ENCODE data around the gene GAA. TPM values are rescaled to one million over a fixed set of nuclear protein-coding genes. Genes with fewer than 3 reads are reported as not detected.
A peak's percentile ranks its signal among the peaks of the same experiment; 100 is the strongest.

GAA gene
- total RNA-seq, 2 experiments from 2014 or later = 28.0 to 29.6 TPM

- no peaks in the 10 kb centered on the region for H3K36me3 Mint-ChIP-seq
- no peaks in the 10 kb centered on the region for H3K9me3 Mint-ChIP-seq
- no peak overlapping the region for H3K4me3 Mint-ChIP-seq
- ChIA-PET CTCF (no interaction called here), POLR2A (no interaction called here)
- intact Hi-C loops (cut with micrococcal nuclease) = no loop called here
- no peak for DNase-seq
- no peaks in the 10 kb centered on the region for H3K27me3 Mint-ChIP-seq
- H3K4me1 Mint-ChIP-seq (ENCODE audit: low read depth) = no peaks in the 10 kb centered on the region
- H3K27ac Mint-ChIP-seq = no peak overlapping the region
Measured at GRCh38 chr17:80068301-80069222, 32.8 kb upstream of the GAA start.

DNA sequence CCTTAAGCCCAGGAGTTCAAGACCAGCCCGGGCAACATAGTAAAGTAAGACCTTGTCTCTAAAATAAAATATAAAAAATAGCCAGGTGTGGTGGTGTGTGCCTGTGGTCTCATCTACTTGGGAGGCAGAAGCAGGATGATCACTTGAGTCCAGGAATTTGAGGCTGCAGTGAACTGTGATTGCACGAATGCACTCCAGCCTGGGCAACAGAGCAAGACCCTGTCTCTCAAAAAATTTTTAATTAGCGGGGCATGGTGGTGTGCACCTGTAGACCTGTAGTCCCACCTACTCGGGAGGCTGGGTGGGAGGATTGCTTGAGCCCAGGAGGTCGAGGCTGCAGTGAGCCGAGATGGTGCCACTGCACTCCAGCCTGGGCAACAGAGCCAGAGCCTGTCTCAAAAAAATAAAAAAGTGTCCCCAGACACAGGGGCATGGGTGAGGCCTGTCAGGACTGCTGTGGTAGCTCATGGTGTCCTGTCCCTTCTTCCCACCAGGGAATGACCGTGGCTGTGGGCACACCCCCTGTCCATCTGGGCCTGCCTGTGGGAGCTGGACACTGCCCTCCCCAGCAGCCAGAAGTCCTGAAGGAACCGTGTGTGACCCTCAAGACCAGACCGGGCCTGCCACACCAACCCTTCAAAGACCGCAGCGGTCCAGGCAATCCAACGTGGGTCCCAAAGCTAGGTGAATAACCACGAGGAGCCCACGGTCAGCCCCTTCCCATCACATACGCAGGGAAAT is 30.8 kb upstream of the GAA start:
- intact Hi-C loops (cut with micrococcal nuclease) = no loop called here
- ChIA-PET POLR2A (no interaction called here), CTCF (no interaction called here)
- Mint-ChIP-seq H3K27ac (no peak overlapping the region), H3K27me3 (no peaks in the 10 kb centered on the region), H3K9me3 (no peaks in the 10 kb centered on the region), H3K36me3 (no peaks in the 10 kb centered on the region), H3K4me1 (ENCODE audit: low read depth) (no peaks in the 10 kb centered on the region), H3K4me3 (no peak overlapping the region)
- no peak for DNase-seq

- no peaks in the 10 kb centered on the region for H3K4me1 Mint-ChIP-seq (ENCODE audit: low read depth)
- no peaks in the 10 kb centered on the region for H3K9me3 Mint-ChIP-seq
- intact Hi-C loops (cut with micrococcal nuclease) = no loop called here
- ChIA-PET POLR2A (no interaction called here), CTCF (no interaction called here)
- H3K27ac Mint-ChIP-seq = no peak overlapping the region
- no peak overlapping the region for H3K4me3 Mint-ChIP-seq
- DNase-seq = no peak
- no peaks in the 10 kb centered on the region for H3K36me3 Mint-ChIP-seq
- no peaks in the 10 kb centered on the region for H3K27me3 Mint-ChIP-seq
Measured at GRCh38 chr17:80071116-80071841, 30.1 kb upstream of the GAA start.

DNA sequence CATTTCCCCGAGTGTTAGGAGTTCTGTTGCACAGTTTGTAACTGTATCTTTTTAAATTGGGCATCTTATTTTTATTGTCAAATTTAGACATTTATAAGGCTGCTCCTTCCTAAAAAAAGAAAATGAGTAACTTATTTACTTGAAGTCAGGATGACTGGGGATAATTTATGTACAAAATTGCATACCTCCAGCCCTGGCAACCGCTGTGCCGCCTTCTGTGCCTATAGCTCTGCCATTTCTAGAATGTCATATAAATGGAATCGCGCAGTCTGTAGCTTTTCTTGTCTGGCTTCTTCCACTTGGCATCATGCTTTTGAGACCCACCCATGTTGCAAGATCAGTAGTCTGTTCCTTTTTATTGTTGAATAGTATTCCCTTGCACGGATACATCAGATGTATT is 29.0 kb upstream of the GAA start:
- H3K27ac Mint-ChIP-seq = no peak overlapping the region
- intact Hi-C loops (cut with micrococcal nuclease) = no loop called here
- POLR2A ChIA-PET = no interaction called here
- H3K4me3 Mint-ChIP-seq = no peak overlapping the region
- H3K4me1 Mint-ChIP-seq (ENCODE audit: low read depth) = no peaks in the 10 kb centered on the region
- H3K9me3 Mint-ChIP-seq = no peaks in the 10 kb centered on the region
- peaks cover under 1% of the 10 kb centered on the region for H3K27me3 Mint-ChIP-seq
- CTCF ChIA-PET = interaction anchor here (1.5 kb wide), 1 partner anchor 64 kb away, joined by 4 read pairs; no protein-coding TSS in a partner anchor
- H3K36me3 Mint-ChIP-seq = no peaks in the 10 kb centered on the region
- DNase-seq = no peak

GRCh38 chr17:80080081-80080480 is 21.3 kb upstream of the GAA start:
- Mint-ChIP-seq H3K27me3 (peaks cover 7% of the 10 kb centered on the region), H3K36me3 (no peaks in the 10 kb centered on the region), H3K27ac (no peak overlapping the region), H3K4me3 (no peak overlapping the region), H3K4me1 (ENCODE audit: low read depth) (no peaks in the 10 kb centered on the region), H3K9me3 (no peaks in the 10 kb centered on the region)
- ChIA-PET POLR2A (interaction anchor here (0.7 kb wide), 1 partner anchor 59 kb away, joined by 3 read pairs; no protein-coding TSS in a partner anchor), CTCF (no interaction called here)
- intact Hi-C loops (cut with micrococcal nuclease) = no loop called here
- no peak for DNase-seq

DNA sequence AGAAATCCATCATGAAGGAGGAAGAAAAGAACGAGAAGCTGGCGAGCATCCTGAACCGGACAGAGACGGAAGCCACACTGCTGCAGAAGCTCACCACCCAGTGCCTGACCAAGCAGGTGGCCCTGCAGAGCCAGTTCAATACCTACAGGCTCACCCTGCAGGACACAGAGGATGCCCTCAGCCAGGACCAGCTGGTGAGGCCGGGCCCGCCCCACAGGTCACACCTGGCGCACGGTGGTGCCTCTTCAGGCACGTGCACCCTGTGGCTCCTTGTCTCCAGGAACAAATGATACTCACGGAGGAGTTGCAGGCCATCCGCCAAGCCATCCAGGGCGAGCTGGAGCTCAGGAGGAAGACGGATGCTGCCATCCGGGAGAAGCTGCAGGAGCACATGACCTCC is 19.8 kb upstream of the GAA start:
- no peak overlapping the region for H3K4me3 Mint-ChIP-seq
- intact Hi-C loops (cut with micrococcal nuclease) = no loop called here
- CTCF ChIA-PET = interaction anchor here (0.8 to 2.7 kb wide), 6 partner anchors 10 to 73 kb away, joined by 3 to 18 read pairs (median 5); partner anchors contain the start of gene GAA
- no peaks in the 10 kb centered on the region for H3K4me1 Mint-ChIP-seq (ENCODE audit: low read depth)
- no peak for DNase-seq
- no peaks in the 10 kb centered on the region for H3K9me3 Mint-ChIP-seq
- peaks cover 7% of the 10 kb centered on the region for H3K27me3 Mint-ChIP-seq
- H3K36me3 Mint-ChIP-seq = no peaks in the 10 kb centered on the region
- no peak overlapping the region for H3K27ac Mint-ChIP-seq
- POLR2A ChIA-PET = no interaction called here

DNA sequence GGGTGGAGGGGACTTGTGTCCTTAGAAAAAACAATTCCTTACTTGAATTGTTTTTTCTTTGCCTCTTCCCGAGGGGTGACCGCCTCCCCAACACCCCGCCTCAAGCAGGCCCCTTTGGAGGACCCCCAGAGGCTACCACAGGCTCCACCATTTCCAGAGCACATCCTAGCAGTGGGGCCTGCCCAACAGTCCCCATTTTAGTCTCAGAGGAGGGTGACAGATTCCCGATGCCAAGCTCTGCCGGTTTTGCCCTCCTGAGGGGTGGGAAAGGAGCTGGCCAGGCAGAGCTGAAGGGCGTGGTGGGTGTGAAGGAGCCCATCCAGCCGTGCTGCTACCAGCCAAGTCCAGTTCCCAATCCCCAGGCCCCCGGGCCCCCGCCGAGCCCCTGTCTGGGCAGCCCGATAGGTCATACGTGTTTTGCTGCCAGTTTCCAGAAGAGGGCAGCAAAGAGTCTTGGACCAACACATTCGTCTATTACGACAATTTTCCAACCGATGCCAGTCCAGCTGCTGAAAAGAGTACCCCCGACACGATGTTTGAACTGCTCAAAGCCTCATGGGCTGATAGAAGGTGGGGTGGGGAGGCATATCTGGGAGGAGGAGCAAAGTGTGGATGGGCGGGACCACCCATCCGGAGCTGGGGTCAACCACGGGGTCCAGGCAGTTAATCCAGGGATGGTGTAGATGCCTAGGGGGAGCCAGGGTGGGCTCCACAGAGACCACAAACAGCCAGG is 18.8 kb upstream of the GAA start:
- H3K4me1 Mint-ChIP-seq (ENCODE audit: low read depth) = no peaks in the 10 kb centered on the region
- DNase-seq = peak; percentile 73
- H3K4me3 Mint-ChIP-seq = no peak overlapping the region
- ChIA-PET CTCF (interaction anchor here (0.7 to 2.7 kb wide), 12 partner anchors 9 to 170 kb away, joined by 3 to 18 read pairs (median 4); partner anchors contain the start of gene GAA), POLR2A (no interaction called here)
- H3K27ac Mint-ChIP-seq = no peak overlapping the region
- no peaks in the 10 kb centered on the region for H3K36me3 Mint-ChIP-seq
- no peaks in the 10 kb centered on the region for H3K9me3 Mint-ChIP-seq
- peaks cover 5% of the 10 kb centered on the region for H3K27me3 Mint-ChIP-seq
- intact Hi-C loops (cut with micrococcal nuclease) = loop anchor here (2.0 kb wide), 1 partner anchor 18 kb away; the partner anchor contains the start of gene GAA

- Mint-ChIP-seq H3K4me3 (no peak overlapping the region), H3K27ac (no peak overlapping the region), H3K36me3 (no peaks in the 10 kb centered on the region), H3K27me3 (peaks cover 2% of the 10 kb centered on the region), H3K4me1 (ENCODE audit: low read depth) (no peaks in the 10 kb centered on the region), H3K9me3 (no peaks in the 10 kb centered on the region)
- no peak for DNase-seq
- ChIA-PET CTCF (interaction anchor here (0.7 to 2.7 kb wide), 12 partner anchors 8 to 169 kb away, joined by 3 to 18 read pairs (median 4); partner anchors contain the start of gene GAA), POLR2A (no interaction called here)
- intact Hi-C loops (cut with micrococcal nuclease) = loop anchor here (2.0 kb wide), 1 partner anchor 18 kb away; the partner anchor contains the start of gene GAA
Measured at GRCh38 chr17:80083136-80083661, 18.2 kb upstream of the GAA start.

DNA sequence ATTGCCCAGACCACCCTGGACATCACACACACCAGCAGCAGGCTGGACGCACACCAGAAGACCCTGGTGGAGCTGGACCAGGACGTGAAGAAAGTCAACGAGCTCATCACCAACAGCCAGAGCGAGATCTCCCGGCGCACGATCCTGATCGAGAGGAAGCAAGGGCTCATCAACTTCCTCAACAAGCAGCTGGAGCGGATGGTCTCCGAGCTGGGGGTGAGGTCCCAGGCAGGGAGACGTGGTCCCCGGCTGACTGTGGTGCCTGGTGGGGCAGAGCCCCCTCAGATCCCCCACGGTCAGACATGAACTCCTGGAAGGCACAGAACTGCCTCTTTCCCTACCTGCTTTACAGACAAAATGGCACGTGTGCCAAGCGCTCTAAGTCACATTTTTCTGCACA is 16.6 kb upstream of the GAA start:
- Mint-ChIP-seq H3K27me3 (peaks cover 2% of the 10 kb centered on the region), H3K36me3 (no peaks in the 10 kb centered on the region), H3K4me1 (ENCODE audit: low read depth) (no peaks in the 10 kb centered on the region), H3K27ac (no peak overlapping the region), H3K4me3 (no peak overlapping the region), H3K9me3 (no peaks in the 10 kb centered on the region)
- CTCF ChIA-PET = interaction anchor here (1.4 kb wide), 1 partner anchor 17 kb away, joined by 6 read pairs; the partner anchor contains the start of gene GAA
- intact Hi-C loops (cut with micrococcal nuclease) = no loop called here
- POLR2A ChIA-PET = no interaction called here
- DNase-seq = no peak

- no peak overlapping the region for H3K27ac Mint-ChIP-seq
- no peak for DNase-seq
- POLR2A ChIA-PET = no interaction called here
Measured at GRCh38 chr17:80086081-80086480, 15.3 kb upstream of the GAA start.

DNA sequence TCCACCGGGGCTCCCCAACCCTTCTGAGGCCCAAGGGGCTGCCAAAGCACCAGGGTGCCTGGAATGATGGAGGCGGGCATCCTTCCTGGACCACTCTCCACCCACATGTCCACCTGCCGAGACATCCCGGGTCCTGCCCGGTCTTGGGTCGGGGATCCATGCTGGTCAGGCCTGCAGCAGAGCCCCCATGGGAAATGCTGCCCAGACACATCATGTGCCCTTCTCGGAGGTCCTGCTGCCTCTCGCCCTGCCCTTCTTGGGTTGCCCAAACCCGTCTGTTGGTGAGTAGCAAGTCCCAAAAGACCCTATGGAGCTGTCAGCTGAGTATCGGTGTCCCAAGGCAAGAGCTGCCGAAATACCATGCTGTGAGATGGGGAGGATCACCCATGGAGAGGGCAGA is 14.8 kb upstream of the GAA start:
- CTCF ChIA-PET = interaction anchor here (1.3 to 1.4 kb wide), 2 partner anchors 15 kb away, joined by 4 to 8 read pairs; partner anchors contain the start of gene GAA
- Mint-ChIP-seq H3K4me3 (no peak overlapping the region), H3K27ac (no peak overlapping the region), H3K27me3 (peaks cover 4% of the 10 kb centered on the region), H3K9me3 (no peaks in the 10 kb centered on the region), H3K4me1 (ENCODE audit: low read depth) (no peaks in the 10 kb centered on the region), H3K36me3 (no peaks in the 10 kb centered on the region)
- intact Hi-C loops (cut with micrococcal nuclease) = no loop called here
- no peak for DNase-seq
- POLR2A ChIA-PET = no interaction called here

More at GRCh38 chr17:80086081-80086480, 15.3 kb upstream of the GAA start:
- intact Hi-C loops (cut with micrococcal nuclease) = no loop called here
- H3K27me3 Mint-ChIP-seq = peaks cover 4% of the 10 kb centered on the region
- CTCF ChIA-PET = interaction anchor here (1.3 kb wide), 1 partner anchor 15 kb away, joined by 4 read pairs; the partner anchor contains the start of gene GAA
- no peak overlapping the region for H3K4me3 Mint-ChIP-seq
- no peaks in the 10 kb centered on the region for H3K9me3 Mint-ChIP-seq
- no peaks in the 10 kb centered on the region for H3K36me3 Mint-ChIP-seq
- no peaks in the 10 kb centered on the region for H3K4me1 Mint-ChIP-seq (ENCODE audit: low read depth)

Measured in activated CD4-positive, alpha-beta memory T cell treated with anti-CD3 and anti-CD28 coated beads for 36 hours (primary cell).